Subcutaneous adipose tissue (tissue), 4 donors: ENCODE data around the gene POLDIP2. TPM values are rescaled to one million over a fixed set of nuclear protein-coding genes. Genes with fewer than 3 reads are reported as not detected.

ENCODE experiments used
- CTCF ChIP-seq: fragments of 450-650 bp; IDR thresholded peaks from one replicate; pipeline ENCODE4 v1.5.1; 2016; ENCODE audit warnings: low read depth, mild to moderate bottlenecking, control low read depth, antibody characterized with exemption, moderate library complexity
- total RNA-seq, 4 donors: library from RNA; depleted of rRNA; stranded (reverse); fragments of >200 nt; gene quantifications; one replicate each; pipeline ENCODE4 v1.1.0, GENCODE V29; 2016

The POLDIP2 gene
- total RNA-seq, 4 donors from 2014 or later = 56.6 to 103 (median 69.3) TPM

- no peak for TF ChIP-seq CTCF
Observed at GRCh38 chr17:28402844-28403243, 45.5 kb upstream of the POLDIP2 start.

- no peak for TF ChIP-seq CTCF
Observed at GRCh38 chr17:28402224-28402630, 44.9 kb upstream of the POLDIP2 start.

GRCh38 chr17:28399808-28400207, 42.5 kb upstream of the POLDIP2 start:
- no peak for TF ChIP-seq CTCF

- TF ChIP-seq CTCF = no peak
Observed at GRCh38 chr17:28398280-28398981, 41.1 kb upstream of the POLDIP2 start.

- no peak for TF ChIP-seq CTCF
Observed at GRCh38 chr17:28397687-28398279, 40.5 kb upstream of the POLDIP2 start.

- no peak for TF ChIP-seq CTCF
Observed at GRCh38 chr17:28397275-28397674, 39.9 kb upstream of the POLDIP2 start.

GRCh38 chr17:28396635-28397239, 39.4 kb upstream of the POLDIP2 start:
- no peak for TF ChIP-seq CTCF
